Neural progenitor cell (in vitro differentiated cells): Measurements from ENCODE around the gene ZNF878. TPM values are rescaled to one million over a fixed set of nuclear protein-coding genes. Genes with fewer than 3 reads are reported as not detected.

Experiments used
- DNase-seq: peaks from one replicate; pipeline ENCODE4 v3.0.0-alpha.2; 2016; ENCODE audit warnings: low spot score
- H2AFZ ChIP-seq: fragments of 200-600 bp; sonication (generic); replicated peaks from 2 replicates; pipeline ENCODE4 v1.6.1; 2016; ENCODE audit warnings: antibody characterized with exemption
- H3F3A ChIP-seq: fragments of 200-600 bp; sonication (generic); 2 replicates; pipeline ENCODE4 v1.6.1; 2016; ENCODE audit warnings: antibody characterized with exemption, low read depth
- H3K27ac ChIP-seq: fragments of 200-600 bp; sonication (generic); 2 replicates; pipeline ENCODE4 v1.5.1; 2016; ENCODE audit warnings: mild to moderate bottlenecking
- H3K27me3 ChIP-seq: fragments of 200-600 bp; sonication (generic); 2 replicates; pipeline ENCODE4 v1.6.1; 2016; ENCODE audit warnings: mild to moderate bottlenecking, moderate library complexity
- H3K36me3 ChIP-seq: fragments of 200-600 bp; sonication (generic); 2 replicates; pipeline ENCODE4 v1.5.1; 2016
- H3K4me1 ChIP-seq: fragments of 200-600 bp; sonication (generic); 2 replicates; pipeline ENCODE4 v1.6.1; 2016; ENCODE audit warnings: mixed run types
- H3K4me2 ChIP-seq: fragments of 200-600 bp; sonication (generic); 2 replicates; pipeline ENCODE4 v1.6.1; 2016
- H3K4me3 ChIP-seq: fragments of 200-600 bp; sonication (generic); 2 replicates; pipeline ENCODE4 v1.5.1; 2016
- H3K79me2 ChIP-seq: fragments of 200-600 bp; sonication (generic); 2 replicates; pipeline ENCODE4 v1.6.1; 2016; ENCODE audit warnings: low read depth
- H3K9ac ChIP-seq: fragments of 200-600 bp; sonication (generic); 2 replicates; pipeline ENCODE4 v1.6.1; 2016
- H3K9me3 ChIP-seq: fragments of 200-600 bp; sonication (generic); 2 replicates; pipeline ENCODE4 v1.5.1; 2016; ENCODE audit warnings: low read depth
- H4K20me1 ChIP-seq: fragments of 200-600 bp; sonication (generic); 2 replicates; pipeline ENCODE4 v1.6.1; 2016; ENCODE audit warnings: low read depth
- H3K27ac Mint-ChIP-seq: 3 replicates; pipeline ENCODE4 v1.8.0; 2021; ENCODE audit warnings: mixed read lengths
- H3K27me3 Mint-ChIP-seq: 2 replicates; pipeline ENCODE4 v1.8.0; 2022; ENCODE audit warnings: low read depth, mild to moderate bottlenecking, inconsistent platforms, moderate library complexity, mixed read lengths; ENCODE audit not compliant: insufficient read depth
- H3K36me3 Mint-ChIP-seq: 3 replicates; pipeline ENCODE4 v1.8.0; 2021; ENCODE audit warnings: mixed read lengths
- H3K4me1 Mint-ChIP-seq: 3 replicates; pipeline ENCODE4 v1.8.0; 2021; ENCODE audit warnings: mixed read lengths
- H3K4me3 Mint-ChIP-seq: 3 replicates; pipeline ENCODE4 v1.8.0; 2021; ENCODE audit warnings: mild to moderate bottlenecking, moderate library complexity, mixed read lengths
- H3K9me3 Mint-ChIP-seq: 3 replicates; pipeline ENCODE4 v1.8.0; 2020; ENCODE audit warnings: mixed read lengths
- EZH2phosphoT487 ChIP-seq: fragments of 200-600 bp; sonication (generic); IDR thresholded peaks from 2 replicates; pipeline ENCODE4 v1.6.1; 2017; ENCODE audit warnings: antibody characterized with exemption
- small RNA-seq: library from RNA; depleted of rRNA; stranded (forward); fragments of <200 nt; gene quantifications from one replicate; pipeline ENCODE3, GENCODE V24; 2015
- total RNA-seq: library from RNA; depleted of rRNA; stranded (reverse); fragments of >200 nt; gene quantifications from 2 replicates; pipeline ENCODE4 v1.2.3, GENCODE V29; 2015; ENCODE audit warnings: low replicate concordance
- TF ChIP-seq, protein P1 (sequence below): fragments of 200-600 bp; sonication (generic); IDR thresholded peaks from 2 replicates; pipeline ENCODE4 v1.5.1; 2017; ENCODE audit warnings: antibody characterized with exemption, mild to moderate bottlenecking

Gene ZNF878
- total RNA-seq, 1 donor from 2014 or later, result 3.0 TPM

DNA sequence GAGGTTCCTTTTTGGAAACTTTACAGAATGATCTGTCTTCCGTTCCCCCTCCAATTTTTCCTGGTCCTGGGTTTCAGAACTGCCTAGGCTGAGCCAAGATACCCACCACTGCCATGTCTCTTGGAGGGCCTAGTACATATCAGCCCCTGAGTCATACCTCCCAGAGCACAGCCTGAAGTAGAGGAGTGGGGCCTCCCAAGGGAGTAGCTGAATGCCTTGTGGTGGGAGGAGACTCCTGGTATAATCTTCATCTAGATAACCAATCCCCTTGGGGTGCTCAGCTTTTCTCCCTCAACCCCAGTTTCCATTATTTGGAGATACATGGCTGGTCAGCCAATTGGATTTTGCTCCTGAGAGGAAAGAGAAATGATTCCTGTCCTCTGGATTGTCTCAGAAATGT, 57.6 kb downstream of the ZNF878 start:
- H3K36me3 Mint-ChIP-seq, result peaks cover 52% of the 10 kb centered on the region
- no peak overlapping the region for H3K4me3 Mint-ChIP-seq

More for the DNA sequence above, 57.6 kb downstream of the ZNF878 start:
- H3K27ac ChIP-seq, result no peak overlapping the region
- Mint-ChIP-seq H3K9me3 (peaks cover 72% of the 10 kb centered on the region), H3K4me1 (no peaks in the 10 kb centered on the region), H3K27ac (no peak overlapping the region), H3K27me3 (peaks cover 4% of the 10 kb centered on the region)
- H3K9me3 ChIP-seq, result no peaks in the 10 kb centered on the region
- H3K9ac ChIP-seq, result no peak overlapping the region
- TF ChIP-seq, protein P1, sequence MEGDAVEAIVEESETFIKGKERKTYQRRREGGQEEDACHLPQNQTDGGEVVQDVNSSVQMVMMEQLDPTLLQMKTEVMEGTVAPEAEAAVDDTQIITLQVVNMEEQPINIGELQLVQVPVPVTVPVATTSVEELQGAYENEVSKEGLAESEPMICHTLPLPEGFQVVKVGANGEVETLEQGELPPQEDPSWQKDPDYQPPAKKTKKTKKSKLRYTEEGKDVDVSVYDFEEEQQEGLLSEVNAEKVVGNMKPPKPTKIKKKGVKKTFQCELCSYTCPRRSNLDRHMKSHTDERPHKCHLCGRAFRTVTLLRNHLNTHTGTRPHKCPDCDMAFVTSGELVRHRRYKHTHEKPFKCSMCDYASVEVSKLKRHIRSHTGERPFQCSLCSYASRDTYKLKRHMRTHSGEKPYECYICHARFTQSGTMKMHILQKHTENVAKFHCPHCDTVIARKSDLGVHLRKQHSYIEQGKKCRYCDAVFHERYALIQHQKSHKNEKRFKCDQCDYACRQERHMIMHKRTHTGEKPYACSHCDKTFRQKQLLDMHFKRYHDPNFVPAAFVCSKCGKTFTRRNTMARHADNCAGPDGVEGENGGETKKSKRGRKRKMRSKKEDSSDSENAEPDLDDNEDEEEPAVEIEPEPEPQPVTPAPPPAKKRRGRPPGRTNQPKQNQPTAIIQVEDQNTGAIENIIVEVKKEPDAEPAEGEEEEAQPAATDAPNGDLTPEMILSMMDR, result no peak
- TF ChIP-seq EZH2phosphoT487, result no peak
- no peak for DNase-seq
- no peaks in the 10 kb centered on the region for H3F3A ChIP-seq
- peaks cover 4% of the 10 kb centered on the region for H4K20me1 ChIP-seq
- no peak overlapping the region for H2AFZ ChIP-seq
- peaks cover 4% of the 10 kb centered on the region for H3K36me3 ChIP-seq
- no peak overlapping the region for H3K4me3 ChIP-seq
- H3K79me2 ChIP-seq, result peaks cover 95% of the 10 kb centered on the region
- no peaks in the 10 kb centered on the region for H3K4me1 ChIP-seq
- H3K4me2 ChIP-seq, result no peak overlapping the region
- H3K27me3 ChIP-seq, result no peaks in the 10 kb centered on the region

Small RNAs within 50 kb of the gene (small RNA-seq; reads per million reads assigned to genes)
- not detected for gene RF00019
- not detected for gene RNA5SP464
- gene RNA5SP465, result not detected
- gene RNA5SP466, result not detected

Other genes starting within 250 kb of the ZNF878 start
- 19.5 and 25.8 TPM in 2 replicates for gene ZNF440, start 238.7 kb downstream of the ZNF878 start, total RNA-seq
- 5.2 and 6.5 TPM in 2 replicates for gene ZNF439, start 204.2 kb downstream of the ZNF878 start, total RNA-seq
- 62.4 and 73.7 TPM in 2 replicates for gene ZNF69, start 165.2 kb downstream of the ZNF878 start, total RNA-seq
- 18.3 and 29.4 TPM in 2 replicates for gene ZNF700, start 127.9 kb downstream of the ZNF878 start, total RNA-seq
- gene ZNF763, start 87.9 kb downstream of the ZNF878 start, total RNA-seq, result 10.0 and 17.7 TPM in 2 replicates
- gene ZNF433, start 17.3 kb downstream of the ZNF878 start, total RNA-seq, result 8.2 and 8.3 TPM in 2 replicates
- gene ZNF844, start 11.8 kb upstream of the ZNF878 start, total RNA-seq, result 16.3 and 16.5 TPM in 2 replicates
- gene ZNF20, start 87.4 kb upstream of the ZNF878 start, total RNA-seq, result 27.9 and 29.4 TPM in 2 replicates
- gene ZNF625, start 103.8 kb upstream of the ZNF878 start, total RNA-seq, result 39.8 and 42.9 TPM in 2 replicates
- 16.7 and 17.8 TPM in 2 replicates for gene ZNF136, start 110.1 kb upstream of the ZNF878 start, total RNA-seq
- gene ZNF44, start 241.9 kb upstream of the ZNF878 start, total RNA-seq, result 6.9 and 7.3 TPM in 2 replicates